ENCODE results near the gene MGME1.

DNA sequence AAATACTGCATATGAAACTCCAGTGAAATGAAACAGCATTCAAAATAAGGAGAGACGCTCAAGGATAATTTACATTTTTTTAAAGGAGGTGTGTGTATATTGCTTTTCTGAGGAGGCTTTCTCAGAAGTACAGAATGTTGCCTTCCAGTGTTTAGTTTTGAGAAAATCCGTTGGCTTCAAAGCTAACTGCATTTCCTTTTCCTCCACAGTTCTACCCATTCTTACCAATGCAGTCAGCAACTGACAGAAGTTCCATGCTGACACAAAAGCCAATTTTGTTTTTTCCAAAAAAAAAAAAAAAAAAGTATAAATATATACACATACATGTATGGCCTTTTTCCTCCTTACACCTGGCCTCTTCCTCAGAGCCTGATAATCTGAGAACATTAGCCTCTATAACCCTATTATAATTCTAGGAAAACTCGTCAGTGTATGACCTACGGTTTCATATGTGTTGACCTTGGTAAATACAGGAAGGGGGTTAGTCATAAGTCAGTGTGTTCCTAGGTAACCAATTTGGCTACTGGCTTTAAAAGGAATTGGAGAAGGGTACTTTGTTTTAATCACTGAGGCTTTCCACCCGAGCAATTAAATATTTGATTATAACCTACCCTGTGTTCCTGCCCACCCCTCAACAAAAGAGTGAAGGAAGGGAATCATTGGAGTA, 24.2 kb downstream of the MGME1 start:
- TF ChIP-seq, protein P1, sequence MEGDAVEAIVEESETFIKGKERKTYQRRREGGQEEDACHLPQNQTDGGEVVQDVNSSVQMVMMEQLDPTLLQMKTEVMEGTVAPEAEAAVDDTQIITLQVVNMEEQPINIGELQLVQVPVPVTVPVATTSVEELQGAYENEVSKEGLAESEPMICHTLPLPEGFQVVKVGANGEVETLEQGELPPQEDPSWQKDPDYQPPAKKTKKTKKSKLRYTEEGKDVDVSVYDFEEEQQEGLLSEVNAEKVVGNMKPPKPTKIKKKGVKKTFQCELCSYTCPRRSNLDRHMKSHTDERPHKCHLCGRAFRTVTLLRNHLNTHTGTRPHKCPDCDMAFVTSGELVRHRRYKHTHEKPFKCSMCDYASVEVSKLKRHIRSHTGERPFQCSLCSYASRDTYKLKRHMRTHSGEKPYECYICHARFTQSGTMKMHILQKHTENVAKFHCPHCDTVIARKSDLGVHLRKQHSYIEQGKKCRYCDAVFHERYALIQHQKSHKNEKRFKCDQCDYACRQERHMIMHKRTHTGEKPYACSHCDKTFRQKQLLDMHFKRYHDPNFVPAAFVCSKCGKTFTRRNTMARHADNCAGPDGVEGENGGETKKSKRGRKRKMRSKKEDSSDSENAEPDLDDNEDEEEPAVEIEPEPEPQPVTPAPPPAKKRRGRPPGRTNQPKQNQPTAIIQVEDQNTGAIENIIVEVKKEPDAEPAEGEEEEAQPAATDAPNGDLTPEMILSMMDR (IDR thresholded peaks at IDR 0.05), result no peak
- no peak for TF ChIP-seq POLR2A (IDR thresholded peaks at IDR 0.05)

Measured in uterus (tissue), 2 donors.